HG03520 (cell line): ENCODE measurements around the gene AHCYL2.

Experiments
- ATAC-seq: cut with Tn5 transposase; IDR thresholded peaks from one replicate; pipeline ENCODE4 v1.9.1; 2021; ENCODE audit warnings: mild to moderate bottlenecking, moderate library complexity; ENCODE audit not compliant: unreplicated experiment

AHCYL2 gene

GRCh38 chr7:129224251-129225205, at the start of gene AHCYL2:
TSS of gene AHCYL2 (plus strand) at chr7:129225030.
- ATAC-seq = peak; percentile 89

- no peak for ATAC-seq
These were observed 47.7 kb upstream of the AHCYL2 start for GRCh38 chr7:129176916-129177710.

- ATAC-seq = no peak
These were observed 39.7 kb upstream of the AHCYL2 start for GRCh38 chr7:129184981-129185670.

- no peak for ATAC-seq
These were observed 38.0 kb upstream of the AHCYL2 start for GRCh38 chr7:129186749-129187260.

- ATAC-seq = no peak
These were observed 37.0 kb upstream of the AHCYL2 start for GRCh38 chr7:129187681-129188371.

- no peak for ATAC-seq
These were observed 36.4 kb upstream of the AHCYL2 start, which contains the start of gene SMO for GRCh38 chr7:129188372-129188891. TSS of gene SMO (plus strand) at chr7:129188633. CDS start at chr7:129189152, 519 bp downstream.

GRCh38 chr7:129188892-129189660, 35.8 kb upstream of the AHCYL2 start:
- ATAC-seq = no peak

GRCh38 chr7:129189661-129190310, 35.0 kb upstream of the AHCYL2 start:
- no peak for ATAC-seq

- ATAC-seq = no peak
These were observed 33.6 kb upstream of the AHCYL2 start for GRCh38 chr7:129191272-129191671.

- no peak for ATAC-seq
These were observed 30.9 kb upstream of the AHCYL2 start for GRCh38 chr7:129193892-129194291.

- ATAC-seq = no peak
These were observed 27.1 kb upstream of the AHCYL2 start for GRCh38 chr7:129197771-129198170.

GRCh38 chr7:129199406-129199805, 25.4 kb upstream of the AHCYL2 start:
- ATAC-seq = no peak

- ATAC-seq = no peak
These were observed 22.6 kb upstream of the AHCYL2 start for GRCh38 chr7:129202058-129202777.

GRCh38 chr7:129203050-129203741, 21.6 kb upstream of the AHCYL2 start:
- ATAC-seq = no peak

- no peak for ATAC-seq
These were observed 19.6 kb upstream of the AHCYL2 start for GRCh38 chr7:129205126-129205818.

GRCh38 chr7:129205987-129206785, 18.6 kb upstream of the AHCYL2 start:
- no peak for ATAC-seq
